AG04449 (cell line): ENCODE data around the gene ANKRD29.
"Not testable (repeated sequence)": the region's sequence is repeated elsewhere in the genome, so short reads cannot be mapped to it uniquely, and the experiment has no call there.

Experiments
- CTCF ChIA-PET: fragments of 350-600 bp; formaldehyde crosslinking; extraction: SDS; loops from one replicate; lab custom pipeline; 2021; ENCODE audit warnings: antibody characterized with exemption; lab: Yijun Ruan, JAX
- POLR2A ChIA-PET: fragments of 400-600, 350-600 bp; formaldehyde crosslinking; extraction: SDS; loops from one replicate; lab custom pipeline; 2020; ENCODE audit warnings: antibody characterized with exemption, inconsistent platforms; lab: Yijun Ruan, JAX
- DNase-seq: peaks from one replicate; pipeline ENCODE4 v3.0.0-alpha.2; 2010; ENCODE audit warnings: low read depth, low spot score
- H3K4me3 ChIP-seq: 2 replicates; pipeline ENCODE4 v1.5.1; 2011; ENCODE audit warnings: low read depth, mild to moderate bottlenecking, control low read depth, low read length
- CTCF ChIP-seq: IDR thresholded peaks from one replicate; pipeline ENCODE4 v1.5.1; 2011; ENCODE audit warnings: mild to moderate bottlenecking, moderate library complexity, low read length, control low read depth, inconsistent platforms; ENCODE audit not compliant: insufficient read depth; ENCODE audit errors: missing control alignments

ANKRD29 gene

GRCh38 chr18:23578891-23579653, 83.6 kb downstream of the ANKRD29 start:
- no peak overlapping the region for H3K4me3 ChIP-seq
- ChIA-PET POLR2A (no interaction called here), CTCF (interaction anchor here (0.8 to 4.8 kb wide), 5 partner anchors 9 to 168 kb away, joined by 3 to 24 read pairs (median 5); no protein-coding TSS in a partner anchor)
- no peak for TF ChIP-seq CTCF
- no peak for DNase-seq

GRCh38 chr18:23578067-23578701, 84.5 kb downstream of the ANKRD29 start:
- no peak for TF ChIP-seq CTCF
- no peak for DNase-seq
- no peak overlapping the region for H3K4me3 ChIP-seq
- ChIA-PET POLR2A (no interaction called here), CTCF (interaction anchor here (1.6 to 4.8 kb wide), 3 partner anchors 10 to 125 kb away, joined by 5 to 24 read pairs (median 9); no protein-coding TSS in a partner anchor)

- POLR2A ChIA-PET, H3K4me3 ChIP-seq, DNase-seq: not testable (repeated sequence)
- CTCF ChIA-PET, result interaction anchor here (2.7 to 4.8 kb wide), 2 partner anchors 11 to 61 kb away, joined by 9 to 24 read pairs; no protein-coding TSS in a partner anchor
These were observed 85.2 kb downstream of the ANKRD29 start for GRCh38 chr18:23577521-23577920.

- ChIA-PET POLR2A (no interaction called here), CTCF (no interaction called here)
- DNase-seq, result no peak
- TF ChIP-seq CTCF, result no peak
- H3K4me3 ChIP-seq, result no peak overlapping the region
These were observed 87.4 kb downstream of the ANKRD29 start for GRCh38 chr18:23575309-23575651.

GRCh38 chr18:23574611-23575308, 88.0 kb downstream of the ANKRD29 start:
- H3K4me3 ChIP-seq, result no peak overlapping the region
- no peak for DNase-seq
- no peak for TF ChIP-seq CTCF
- ChIA-PET CTCF (no interaction called here), POLR2A (no interaction called here)

- no peak for DNase-seq
- no peak overlapping the region for H3K4me3 ChIP-seq
- ChIA-PET POLR2A (no interaction called here), CTCF (no interaction called here)
- no peak for TF ChIP-seq CTCF
These were observed 88.9 kb downstream of the ANKRD29 start for GRCh38 chr18:23573626-23574431.
